GM19395 (cell line): Measurements from ENCODE around the gene DENND4C.
A peak's percentile ranks its signal among the peaks of the same experiment; 100 is the strongest.
"Not testable (repeated sequence)": the region's sequence is repeated elsewhere in the genome, so short reads cannot be mapped to it uniquely, and the experiment has no call there.

Experiments
- ATAC-seq: cut with Tn5 transposase; IDR thresholded peaks from one replicate; pipeline ENCODE4 v1.9.1; 2021; ENCODE audit warnings: mild to moderate bottlenecking, moderate library complexity; ENCODE audit not compliant: unreplicated experiment

DENND4C gene

DNA sequence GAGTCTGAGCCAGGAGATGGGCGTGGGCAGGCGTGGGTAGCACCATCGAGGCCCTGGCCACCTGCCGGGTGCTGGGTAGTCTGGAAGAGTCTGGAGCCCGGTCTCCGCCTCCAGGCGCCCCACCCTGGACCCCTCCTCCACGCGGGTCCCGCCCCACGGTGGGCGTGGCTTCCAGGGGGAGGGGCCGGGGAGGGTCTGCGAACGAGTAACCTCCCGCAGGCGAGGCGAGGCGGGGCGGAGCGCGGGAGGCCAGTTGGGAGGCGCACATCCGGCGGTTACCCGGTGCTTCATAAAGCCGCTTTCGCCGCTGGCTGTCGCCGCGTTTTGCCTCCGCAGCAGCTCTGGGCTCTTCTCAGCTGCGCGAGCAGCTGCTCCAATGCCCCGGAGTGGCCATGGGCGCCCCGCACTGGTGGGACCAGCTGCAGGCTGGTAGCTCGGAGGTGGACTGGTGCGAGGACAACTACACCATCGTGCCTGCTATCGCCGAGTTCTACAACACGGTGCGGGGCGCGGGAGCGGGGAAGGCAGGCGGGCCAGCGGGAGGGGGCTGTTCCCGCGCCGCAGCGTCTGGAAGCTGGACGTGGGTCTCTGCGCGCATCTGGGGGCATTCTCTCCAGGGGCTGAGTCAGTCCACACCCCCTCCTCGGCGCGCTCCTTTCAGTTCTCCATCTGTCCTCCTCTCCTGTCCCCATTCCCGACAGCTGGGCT, 178.4 kb downstream of the DENND4C start, which contains the start of gene ACER2:
Gene ACER2, plus strand, starts transcription at position 317 of the 708 bp plus-strand sequence. Its CDS starts 76 bp downstream, at position 393.
- peak; percentile 91 for ATAC-seq

DNA sequence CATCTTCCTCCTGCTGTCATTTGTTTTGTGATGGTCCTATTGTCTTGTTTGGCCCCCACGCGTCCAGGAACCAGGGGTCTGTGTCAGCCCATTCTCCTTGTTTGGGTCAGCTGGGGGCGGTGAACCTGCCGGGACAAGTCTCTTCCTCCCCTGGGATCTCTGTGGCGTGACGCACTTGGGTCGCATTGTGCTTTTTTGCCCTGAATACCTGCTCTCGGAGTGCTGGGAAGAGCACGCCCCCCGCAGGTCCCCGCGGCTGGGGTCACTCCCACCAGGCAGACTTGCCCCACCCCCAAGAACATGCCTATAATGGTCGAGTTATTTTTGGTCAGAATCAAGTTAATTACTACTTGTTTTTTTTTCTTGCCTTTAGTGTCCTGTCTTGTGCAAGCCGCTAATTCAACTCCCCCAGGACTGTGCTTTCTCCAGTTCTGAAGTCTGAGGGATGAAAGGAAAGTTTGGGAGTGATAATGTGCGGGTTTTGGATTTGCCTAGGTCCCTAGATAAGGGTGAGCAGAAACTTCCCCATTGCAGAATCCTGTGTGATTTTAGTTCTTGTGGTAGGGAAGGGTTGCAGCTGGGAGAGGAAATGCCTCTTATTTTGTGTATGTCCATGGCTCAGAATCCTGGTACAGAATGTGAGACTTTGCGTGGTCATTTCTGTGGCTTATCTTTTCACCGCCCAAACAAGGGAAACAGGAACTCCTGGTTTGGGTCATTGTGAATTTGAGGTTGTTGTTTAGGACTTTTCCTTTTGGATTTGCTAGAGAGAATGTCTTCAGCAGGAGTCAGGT, 179.1 kb downstream of the DENND4C start:
- peak; percentile 3 for ATAC-seq

DNA sequence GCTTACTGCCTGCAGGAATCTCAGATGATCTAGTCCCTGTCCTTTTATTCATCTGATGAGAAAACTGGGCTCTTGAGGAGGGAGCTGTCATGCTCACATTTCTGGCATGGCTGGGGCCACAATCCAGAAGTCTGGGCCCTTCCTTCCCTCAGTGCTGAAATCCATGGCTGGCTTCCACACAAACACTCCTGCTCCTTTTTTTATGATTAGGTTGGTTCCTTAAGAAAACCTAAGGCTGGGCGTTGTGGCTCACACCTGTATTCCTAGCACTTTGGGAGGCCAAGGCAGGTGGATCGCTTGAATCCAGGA, 179.7 kb downstream of the DENND4C start:
- ATAC-seq, result no peak

DNA sequence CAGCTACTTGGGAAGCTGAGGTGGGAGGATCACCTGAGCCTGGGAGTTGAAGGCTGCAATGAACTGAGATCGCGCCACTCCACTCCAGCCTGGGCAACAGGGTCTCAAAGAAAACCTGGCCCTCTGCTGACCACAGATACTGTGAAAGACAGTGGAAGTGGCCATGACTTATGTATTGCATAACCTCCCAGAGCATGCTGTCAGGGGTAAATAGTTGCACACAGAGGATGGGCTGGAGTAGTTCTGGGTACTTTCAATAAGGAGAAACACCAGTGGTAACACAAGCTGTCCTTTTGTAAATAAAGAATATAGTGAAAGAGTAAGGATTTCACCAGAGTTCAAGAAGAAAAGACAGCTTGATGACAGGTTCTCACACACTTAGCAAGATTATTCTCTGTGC, 180.1 kb downstream of the DENND4C start:
- ATAC-seq, result no peak

DNA sequence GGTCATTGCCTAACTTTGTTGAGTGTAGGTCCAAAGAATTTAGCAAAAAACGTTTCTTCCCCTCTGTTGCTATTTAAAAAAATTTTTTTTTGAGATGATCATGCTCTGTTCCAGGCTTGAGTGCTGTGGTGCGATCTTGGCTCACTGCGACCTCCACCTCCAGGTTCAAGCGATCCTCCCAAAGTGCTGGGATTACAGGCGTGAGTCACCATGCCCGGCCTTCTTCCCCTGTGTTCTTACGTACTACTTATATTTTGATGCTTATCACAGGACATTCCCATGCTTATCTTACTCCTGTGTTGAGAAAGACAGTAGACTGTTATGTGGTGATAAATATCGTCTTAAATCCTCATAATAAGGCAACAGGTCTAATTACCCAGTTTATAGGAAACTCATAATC, 180.8 kb downstream of the DENND4C start:
- ATAC-seq, result no peak

DNA sequence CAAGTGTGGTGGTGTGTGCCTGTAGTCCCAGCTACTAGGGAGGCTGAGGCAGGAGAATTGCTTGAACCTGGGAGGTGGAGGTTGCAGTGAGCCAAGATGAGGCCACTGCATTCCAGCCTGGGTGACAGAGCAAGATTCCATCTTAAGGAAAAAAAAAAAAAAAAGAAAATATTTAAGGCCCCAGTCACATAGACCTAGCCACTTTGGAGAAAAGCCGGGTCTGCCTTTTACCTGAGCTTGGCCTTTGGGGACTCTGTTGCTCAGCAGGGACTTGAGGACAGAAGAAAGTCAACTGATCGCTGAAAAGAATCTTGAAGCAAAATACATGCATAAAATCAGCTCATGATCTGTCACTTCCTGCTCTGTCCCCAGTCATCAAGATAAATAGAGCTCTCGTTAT, 183.0 kb downstream of the DENND4C start:
- not testable (repeated sequence) for ATAC-seq

DNA sequence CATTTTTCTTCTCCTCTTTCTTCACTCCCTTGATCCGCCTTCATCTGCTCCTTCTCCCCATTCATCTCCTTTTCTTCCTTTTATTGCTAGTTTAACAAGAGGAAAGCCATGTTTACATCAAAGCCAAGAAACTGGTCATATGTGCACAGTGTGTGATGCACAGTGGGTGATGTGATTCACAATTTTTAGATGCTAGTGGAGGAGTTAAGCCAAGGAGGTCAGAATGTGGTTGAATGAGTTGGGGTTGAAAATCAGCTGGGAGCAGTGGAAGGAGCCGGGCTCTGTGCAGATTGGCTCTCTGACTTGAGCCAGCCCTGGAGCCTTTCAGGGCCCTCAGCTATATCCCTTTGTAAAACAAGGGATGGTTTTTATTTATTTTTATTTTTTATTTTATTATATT, 185.7 kb downstream of the DENND4C start:
- no peak for ATAC-seq

DNA sequence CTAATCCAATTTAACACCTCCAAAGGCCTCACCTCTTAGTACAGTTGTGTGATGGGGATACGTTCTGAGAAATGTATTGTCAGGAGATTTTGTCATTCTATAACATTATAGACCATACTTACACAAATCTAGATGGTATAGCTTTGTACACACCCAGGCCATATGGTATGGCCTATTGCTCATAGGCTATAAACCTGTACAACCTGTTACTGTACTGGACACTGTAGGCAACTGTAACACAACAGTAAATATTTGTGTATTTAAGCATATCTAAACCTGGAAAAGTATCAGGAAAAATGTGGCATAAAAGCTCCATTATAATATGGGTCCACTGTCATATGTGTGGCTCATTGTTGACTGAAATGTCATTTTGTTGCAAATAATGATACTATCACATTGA, 190.4 kb downstream of the DENND4C start:
- no peak for ATAC-seq
